HG03565 (cell line): ENCODE data around the gene HTR3B.

Source experiments
- ATAC-seq: cut with Tn5 transposase; IDR thresholded peaks from one replicate; pipeline ENCODE4 v1.9.1; 2021; ENCODE audit warnings: mild to moderate bottlenecking, moderate library complexity; ENCODE audit not compliant: unreplicated experiment

Gene HTR3B

GRCh38 chr11:113986351-113987140 is 82.0 kb downstream of the HTR3B start:
- ATAC-seq, result no peak

- ATAC-seq, result no peak
Measured at GRCh38 chr11:113989381-113989780, 84.8 kb downstream of the HTR3B start.

- no peak for ATAC-seq
Measured at GRCh38 chr11:113989916-113990315, 85.3 kb downstream of the HTR3B start.

GRCh38 chr11:113991170-113991569 is 86.6 kb downstream of the HTR3B start:
- ATAC-seq, result no peak

- ATAC-seq, result no peak
Measured at GRCh38 chr11:113991718-113992458, 87.3 kb downstream of the HTR3B start.

GRCh38 chr11:113992459-113993110 is 88.0 kb downstream of the HTR3B start:
- ATAC-seq, result no peak

- ATAC-seq, result no peak
Measured at GRCh38 chr11:113994077-113994954, 89.7 kb downstream of the HTR3B start.
